Thymus (tissue), 11 donors: ENCODE measurements around the gene ZNF211. TPM values are rescaled to one million over a fixed set of nuclear protein-coding genes. Genes with fewer than 3 reads are reported as not detected.

Experiments
- DNase-seq, 9 donors: peaks; one replicate each; pipeline ENCODE4 v3.0.0-alpha.2; 2013; ENCODE audit warnings: low spot score in 9 of 9, low read depth in 6 of 9, missing footprints in 1 of 9
- H3K27ac ChIP-seq, 2 donors: one replicate each; pipeline ENCODE4 v1.5.1; 2013; ENCODE audit warnings: control low read depth in 1 of 2, low read depth in 1 of 2, low read length in 1 of 2, mild to moderate bottlenecking in 1 of 2, moderate library complexity in 1 of 2
- H3K27me3 ChIP-seq, 2 donors: one replicate each; pipeline ENCODE4 v1.5.1; 2013; ENCODE audit warnings: low read length in 1 of 2; ENCODE audit not compliant: control insufficient read depth in 2 of 2, insufficient read depth in 1 of 2
- H3K36me3 ChIP-seq, 2 donors: one replicate each; pipeline ENCODE4 v1.5.1; 2013; ENCODE audit warnings: low read length in 1 of 2, mild to moderate bottlenecking in 1 of 2, moderate library complexity in 1 of 2; ENCODE audit not compliant: control insufficient read depth in 2 of 2, insufficient read depth in 2 of 2
- H3K4me1 ChIP-seq, 2 donors: one replicate each; pipeline ENCODE4 v1.5.1; 2013; ENCODE audit warnings: low read length in 2 of 2; ENCODE audit not compliant: control insufficient read depth in 2 of 2, insufficient read depth in 2 of 2
- H3K4me3 ChIP-seq, 2 donors: one replicate each; pipeline ENCODE4 v1.5.1; 2013; ENCODE audit warnings: low read length in 2 of 2, control low read depth in 1 of 2, mild to moderate bottlenecking in 1 of 2
- H3K9me3 ChIP-seq, 2 donors: one replicate each; pipeline ENCODE4 v1.5.1; 2013; ENCODE audit warnings: low read length in 1 of 2, mild to moderate bottlenecking in 1 of 2; ENCODE audit not compliant: control insufficient read depth in 2 of 2, insufficient read depth in 1 of 2
- WGBS: extraction: QIAGEN DNeasy Blood & Tissue Kit; methylation state at CpG from one replicate; pipeline ENCODE4 v1.1.7; 2013; 5-methylcytosine and 5-hydroxymethylcytosine counted together
- polyA plus RNA-seq: library from polyadenylated mRNA; stranded (reverse); fragments of 200-250 nt; gene quantifications from one replicate; pipeline ENCODE4 v1.2.3, GENCODE V29; 2013
- total RNA-seq: library from RNA; stranded (reverse); fragments of 120-200 nt; gene quantifications from one replicate; pipeline ENCODE4 v1.2.4, GENCODE V29; 2013
- donor health status: healthy.

ZNF211 gene
- total and polyA plus RNA-seq, 2 donors: 18.2 to 24.6 TPM

- no peak for DNase-seq
- Histone ChIP-seq H3K4me1 (no peaks in the 10 kb centered on the region), H3K4me3 (no peak overlapping the region), H3K27ac (no peak overlapping the region), H3K27me3 (no peaks in the 10 kb centered on the region), H3K9me3 (peaks cover 38 to 39% of the 10 kb centered on the region in 2 donors), H3K36me3 (peaks cover 41 to 42% of the 10 kb centered on the region in 2 donors)
- 100% methylated on average over 3 of the region's 3 CpGs for WGBS
Observed at GRCh38 chr19:57689750-57690149, 56.8 kb downstream of the ZNF211 start.

Other genes starting within 250 kb of the ZNF211 start
- gene ZNF548, start 243.3 kb upstream of the ZNF211 start, total RNA-seq: 14.7 TPM
- gene ZNF548, start 243.3 kb upstream of the ZNF211 start, polyA plus RNA-seq: 26.4 TPM
- gene ZNF17, start 222.0 kb upstream of the ZNF211 start, total RNA-seq: 10.4 TPM
- 5.3 TPM for gene ZNF17, start 222.0 kb upstream of the ZNF211 start, polyA plus RNA-seq
- 11.2 TPM for gene ZNF749, start 197.8 kb upstream of the ZNF211 start, total RNA-seq
- gene ZNF749, start 197.8 kb upstream of the ZNF211 start, polyA plus RNA-seq: 8.5 TPM
- 0.42 TPM for gene VN1R1, start 176.0 kb upstream of the ZNF211 start, total RNA-seq
- 0.48 TPM for gene VN1R1, start 176.0 kb upstream of the ZNF211 start, polyA plus RNA-seq
- 17.0 TPM for gene ZNF772, start 155.6 kb upstream of the ZNF211 start, total RNA-seq
- gene ZNF772, start 155.6 kb upstream of the ZNF211 start, polyA plus RNA-seq: 3.6 TPM
- gene ZNF419, start 145.4 kb upstream of the ZNF211 start, total RNA-seq: 10.7 TPM
- gene ZNF419, start 145.4 kb upstream of the ZNF211 start, polyA plus RNA-seq: 12.2 TPM
- 9.6 TPM for gene ZNF773, start 133.2 kb upstream of the ZNF211 start, total RNA-seq
- gene ZNF773, start 133.2 kb upstream of the ZNF211 start, polyA plus RNA-seq: 7.0 TPM
- 7.0 TPM for gene ZNF549, start 105.8 kb upstream of the ZNF211 start, total RNA-seq
- 6.3 TPM for gene ZNF549, start 105.8 kb upstream of the ZNF211 start, polyA plus RNA-seq
- 11.8 TPM for gene ZNF550, start 73.3 kb upstream of the ZNF211 start, total RNA-seq
- gene ZNF550, start 73.3 kb upstream of the ZNF211 start, polyA plus RNA-seq: 8.0 TPM
- gene ZNF416, start 54.3 kb upstream of the ZNF211 start, total RNA-seq: 7.1 TPM
- 4.4 TPM for gene ZNF416, start 54.3 kb upstream of the ZNF211 start, polyA plus RNA-seq
- 12.2 TPM for gene ZIK1, start 49.0 kb upstream of the ZNF211 start, total RNA-seq
- 6.0 TPM for gene ZIK1, start 49.0 kb upstream of the ZNF211 start, polyA plus RNA-seq
- 6.2 TPM for gene ZNF530, start 33.3 kb upstream of the ZNF211 start, total RNA-seq
- 3.9 TPM for gene ZNF530, start 33.3 kb upstream of the ZNF211 start, polyA plus RNA-seq
- 18.8 TPM for gene ZNF134, start 18.9 kb upstream of the ZNF211 start, total RNA-seq
- gene ZNF134, start 18.9 kb upstream of the ZNF211 start, polyA plus RNA-seq: 9.0 TPM
- 0.05 TPM for gene ZSCAN4, start 35.8 kb downstream of the ZNF211 start, total RNA-seq
- 0.96 TPM for gene ZSCAN4, start 35.8 kb downstream of the ZNF211 start, polyA plus RNA-seq
- 11.1 TPM for gene ZNF551, start 48.8 kb downstream of the ZNF211 start, total RNA-seq
- gene ZNF551, start 48.8 kb downstream of the ZNF211 start, polyA plus RNA-seq: 3.4 TPM
- 10.5 TPM for gene ZNF154, start 76.0 kb downstream of the ZNF211 start, total RNA-seq
- gene ZNF154, start 76.0 kb downstream of the ZNF211 start, polyA plus RNA-seq: 10.8 TPM
- gene ZNF671, start 94.5 kb downstream of the ZNF211 start, total RNA-seq: 21.9 TPM
- 19.8 TPM for gene ZNF671, start 94.5 kb downstream of the ZNF211 start, polyA plus RNA-seq
- 25.1 TPM for gene ZNF776, start 113.6 kb downstream of the ZNF211 start, total RNA-seq
- 13.8 TPM for gene ZNF776, start 113.6 kb downstream of the ZNF211 start, polyA plus RNA-seq
- 26.9 TPM for gene ZNF586, start 136.5 kb downstream of the ZNF211 start, total RNA-seq
- 15.2 TPM for gene ZNF586, start 136.5 kb downstream of the ZNF211 start, polyA plus RNA-seq
- 7.3 TPM for gene ZNF552, start 181.7 kb downstream of the ZNF211 start, total RNA-seq
- 7.8 TPM for gene ZNF552, start 181.7 kb downstream of the ZNF211 start, polyA plus RNA-seq
- gene ZNF587B, start 197.1 kb downstream of the ZNF211 start, total RNA-seq: 12.4 TPM
- 9.1 TPM for gene ZNF587B, start 197.1 kb downstream of the ZNF211 start, polyA plus RNA-seq
- gene ZNF587, start 216.7 kb downstream of the ZNF211 start, total RNA-seq: 16.6 TPM
- gene ZNF587, start 216.7 kb downstream of the ZNF211 start, polyA plus RNA-seq: 25.4 TPM